IPS-18c (cell line): ENCODE measurements around the gene PTPRCAP.
"Not testable (repeated sequence)": the region's sequence is repeated elsewhere in the genome, so short reads cannot be mapped to it uniquely, and the experiment has no call there.

ENCODE experiments used
- H3K4me3 ChIP-seq: 2 replicates; pipeline ENCODE4 v1.7.0; 2013; ENCODE audit warnings: low read depth, mild to moderate bottlenecking, low read length, moderate library complexity; ENCODE audit not compliant: insufficient read depth
- H3K9me3 ChIP-seq: one replicate; pipeline ENCODE4 v1.6.1; 2013; ENCODE audit warnings: mild to moderate bottlenecking, low read length, moderate library complexity; ENCODE audit not compliant: control insufficient read depth, insufficient read depth

Gene PTPRCAP

GRCh38 chr11:67406969-67407687, 30.4 kb downstream of the PTPRCAP start:
- no peaks in the 10 kb centered on the region for H3K9me3 ChIP-seq
- H3K4me3 ChIP-seq, result no peak overlapping the region

DNA sequence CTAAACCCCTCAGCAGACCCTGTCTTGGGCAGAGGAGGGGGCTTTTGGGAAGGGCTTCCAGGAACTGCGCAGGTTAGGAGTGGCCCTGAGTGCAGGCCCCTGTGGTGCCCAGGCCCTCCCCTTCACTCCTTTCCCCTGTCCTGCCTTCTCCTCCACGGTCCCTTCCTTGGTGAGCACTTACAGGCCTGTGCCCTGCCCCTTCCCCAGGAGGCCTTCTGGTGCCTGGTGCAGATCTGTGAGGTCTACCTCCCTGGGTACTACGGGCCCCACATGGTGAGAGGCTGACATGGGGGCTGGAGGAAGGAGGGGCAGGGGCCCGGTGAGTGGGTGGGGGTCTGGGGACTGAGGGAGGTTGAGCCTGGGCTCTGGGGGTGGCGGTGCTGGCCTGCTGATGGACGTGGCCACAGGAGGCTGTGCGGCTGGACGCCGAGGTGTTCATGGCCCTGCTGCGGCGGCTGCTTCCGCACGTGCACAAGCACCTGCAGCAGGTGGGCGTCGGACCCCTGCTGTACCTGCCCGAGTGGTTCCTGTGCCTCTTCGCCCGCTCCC, 31.0 kb downstream of the PTPRCAP start:
- H3K4me3 ChIP-seq, result no peak overlapping the region

DNA sequence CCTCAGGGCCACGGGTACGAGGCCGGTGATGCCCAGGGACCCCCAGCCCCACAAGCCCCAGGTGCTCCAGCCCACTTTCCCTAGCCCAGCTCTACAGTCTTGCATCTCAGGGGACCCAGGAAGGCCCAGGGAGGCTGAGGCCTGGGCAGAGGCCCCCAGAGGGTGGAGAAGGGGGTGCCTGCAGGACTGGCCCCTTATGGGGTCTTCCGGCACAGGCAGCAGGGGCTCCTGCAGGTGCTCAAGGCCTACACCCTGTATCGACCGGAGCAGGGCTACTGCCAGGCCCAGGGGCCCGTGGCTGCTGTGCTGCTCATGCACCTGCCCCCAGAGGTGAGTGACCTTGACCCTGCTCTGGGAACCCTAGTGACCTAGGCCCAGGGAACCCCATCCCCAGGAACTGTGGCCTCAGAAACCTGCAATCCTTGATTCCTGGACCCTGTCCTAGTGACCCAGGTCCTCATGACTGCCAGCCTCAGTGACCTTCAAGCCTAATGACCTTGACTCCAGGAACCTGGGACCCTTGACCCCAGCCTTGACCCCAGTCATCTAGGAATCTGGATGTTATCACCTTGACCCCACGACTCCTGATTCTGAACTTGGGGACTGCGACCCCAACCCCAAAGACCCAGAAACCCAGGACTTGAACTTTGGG, 31.7 kb downstream of the PTPRCAP start:
- Histone ChIP-seq H3K9me3 (no peaks in the 10 kb centered on the region), H3K4me3 (no peak overlapping the region)

More for the DNA sequence above, 31.0 kb downstream of the PTPRCAP start:
- no peaks in the 10 kb centered on the region for H3K9me3 ChIP-seq

- no peaks in the 10 kb centered on the region for H3K9me3 ChIP-seq
- no peak overlapping the region for H3K4me3 ChIP-seq
Observed at GRCh38 chr11:67405196-67405567, 32.3 kb downstream of the PTPRCAP start.

DNA sequence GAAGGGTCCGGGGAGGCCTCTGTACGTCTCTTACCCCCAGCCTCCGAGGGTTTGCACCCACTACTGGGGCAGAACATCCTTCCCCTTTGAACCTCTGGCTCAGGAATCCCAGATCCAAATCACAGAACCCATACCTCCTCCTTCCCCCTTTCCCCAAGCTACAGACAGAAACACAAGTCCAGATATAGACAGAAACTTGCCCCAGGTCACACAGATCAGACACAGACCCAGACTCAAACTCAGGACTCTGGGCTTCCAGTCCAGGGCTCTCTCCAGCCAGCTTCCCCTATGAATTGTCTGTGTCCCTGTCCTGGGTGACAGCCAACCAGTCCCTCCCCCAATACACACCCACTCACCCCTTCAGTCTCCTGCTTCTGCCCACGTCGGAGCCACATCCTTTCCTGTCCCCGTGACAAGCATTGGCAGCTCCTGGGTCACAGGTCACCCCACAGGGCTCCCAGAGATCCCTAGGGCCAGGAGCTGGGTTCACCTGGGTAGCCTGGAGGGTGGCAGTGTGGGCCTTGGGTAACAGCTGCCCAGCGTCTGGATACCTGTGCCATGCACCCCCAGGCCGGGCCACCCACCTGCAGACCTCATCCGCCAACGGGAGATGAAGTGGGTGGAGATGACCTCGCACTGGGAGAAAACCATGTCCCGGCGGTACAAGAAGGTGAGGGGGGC, 32.8 kb downstream of the PTPRCAP start:
- no peaks in the 10 kb centered on the region for H3K9me3 ChIP-seq
- no peak overlapping the region for H3K4me3 ChIP-seq

DNA sequence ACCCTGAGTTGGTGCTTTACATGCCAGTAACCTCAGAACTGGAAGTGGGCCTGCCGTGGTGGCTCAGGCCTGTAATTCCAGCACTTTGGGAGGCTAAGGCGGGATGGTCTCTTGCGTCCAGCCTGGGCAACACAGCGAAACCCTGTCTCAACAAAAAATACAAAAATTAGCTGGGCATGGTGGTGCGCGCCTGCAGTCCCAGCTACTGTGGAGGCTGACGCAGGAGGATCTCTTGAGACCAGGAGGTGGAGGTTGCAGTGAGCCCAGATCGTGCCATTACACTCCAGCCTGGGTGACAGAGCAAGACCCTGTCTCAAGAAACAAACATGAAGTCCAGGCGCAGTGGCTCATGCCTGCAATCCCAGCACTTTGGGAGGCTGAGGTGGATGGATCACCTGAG, 34.4 kb downstream of the PTPRCAP start:
- not testable (repeated sequence) for H3K4me3 ChIP-seq, H3K9me3 ChIP-seq

DNA sequence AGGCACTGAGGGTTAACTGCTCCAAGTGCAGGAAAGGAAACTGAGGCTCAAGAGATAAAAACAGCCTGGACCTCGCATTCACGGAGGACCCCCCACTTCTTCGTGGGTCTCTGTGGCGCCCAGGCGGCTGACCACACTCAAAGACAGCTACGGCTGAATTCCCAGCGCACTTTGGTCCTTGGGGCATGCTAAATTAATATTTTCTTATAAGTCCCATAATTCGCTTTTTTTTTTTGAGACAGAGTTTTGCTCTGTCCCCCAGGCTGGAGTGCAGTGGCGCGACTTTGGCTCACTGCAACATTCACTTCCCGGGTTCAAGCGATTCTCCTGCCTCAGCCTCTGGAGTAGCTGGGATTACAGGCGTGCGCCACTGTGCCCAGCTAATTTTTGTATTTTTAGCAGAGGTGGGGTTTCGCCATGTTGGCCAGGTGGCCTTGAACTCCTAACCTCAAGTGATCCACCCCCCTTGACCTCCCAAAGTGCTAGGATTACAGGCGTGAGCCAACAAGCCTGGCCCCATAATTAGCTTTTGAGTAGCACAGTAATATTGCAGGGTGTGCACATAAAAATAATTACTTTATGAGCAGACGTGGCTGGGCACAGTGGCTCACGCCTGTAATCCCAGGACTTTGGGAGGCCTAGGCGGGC, 35.2 kb downstream of the PTPRCAP start:
- H3K4me3 ChIP-seq, H3K9me3 ChIP-seq: not testable (repeated sequence)

- H3K9me3 ChIP-seq, result no peaks in the 10 kb centered on the region
- H3K4me3 ChIP-seq, result peak within 1 kb of the TSS; percentile 89
Observed at GRCh38 chr11:67401495-67402191, 35.8 kb downstream of the PTPRCAP start, which contains the start of gene PPP1CA. PPP1CA (minus strand) TSS chr11:67401858; CDS start chr11:67401782, 76 bp downstream.

GRCh38 chr11:67400942-67401494, 36.5 kb downstream of the PTPRCAP start:
- Histone ChIP-seq H3K9me3 (no peaks in the 10 kb centered on the region), H3K4me3 (peak overlapping the region; percentile 89)

DNA sequence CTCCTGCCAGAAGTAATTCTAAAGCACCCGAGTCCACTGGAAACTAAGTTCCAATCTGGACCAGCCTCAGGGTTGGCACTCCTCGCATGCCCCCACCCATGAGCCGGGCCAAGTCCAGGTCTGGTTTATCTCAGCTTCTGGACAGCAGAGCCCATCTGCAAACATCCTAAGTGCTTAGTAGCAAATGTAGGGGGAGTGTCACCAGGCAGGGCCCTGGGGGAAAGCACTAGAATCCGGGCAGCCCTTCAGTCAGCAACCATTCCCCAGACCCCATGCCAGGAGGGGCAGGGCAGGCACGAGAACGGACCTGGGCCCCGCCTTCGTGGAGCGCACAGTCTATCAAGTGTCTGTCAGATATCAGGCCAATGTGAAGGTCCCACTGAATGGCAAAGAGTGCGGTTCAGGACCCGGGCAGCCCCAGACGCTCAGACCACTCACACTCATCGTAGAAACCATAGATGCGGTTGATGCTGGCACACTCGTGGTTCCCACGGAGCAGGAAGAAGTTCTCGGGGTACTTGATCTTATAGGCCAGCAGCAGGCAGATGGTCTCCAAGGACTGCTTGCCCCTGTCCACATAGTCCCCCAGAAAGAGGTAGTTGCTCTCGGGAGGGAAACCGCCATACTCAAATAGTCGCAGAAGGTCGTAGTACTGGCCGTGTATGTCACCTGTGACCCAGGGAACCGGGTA, 37.1 kb downstream of the PTPRCAP start:
- Histone ChIP-seq H3K9me3 (no peaks in the 10 kb centered on the region), H3K4me3 (peak overlapping the region; percentile 89)

GRCh38 chr11:67398661-67399563, 38.6 kb downstream of the PTPRCAP start:
- Histone ChIP-seq H3K4me3 (no peak overlapping the region), H3K9me3 (no peaks in the 10 kb centered on the region)

DNA sequence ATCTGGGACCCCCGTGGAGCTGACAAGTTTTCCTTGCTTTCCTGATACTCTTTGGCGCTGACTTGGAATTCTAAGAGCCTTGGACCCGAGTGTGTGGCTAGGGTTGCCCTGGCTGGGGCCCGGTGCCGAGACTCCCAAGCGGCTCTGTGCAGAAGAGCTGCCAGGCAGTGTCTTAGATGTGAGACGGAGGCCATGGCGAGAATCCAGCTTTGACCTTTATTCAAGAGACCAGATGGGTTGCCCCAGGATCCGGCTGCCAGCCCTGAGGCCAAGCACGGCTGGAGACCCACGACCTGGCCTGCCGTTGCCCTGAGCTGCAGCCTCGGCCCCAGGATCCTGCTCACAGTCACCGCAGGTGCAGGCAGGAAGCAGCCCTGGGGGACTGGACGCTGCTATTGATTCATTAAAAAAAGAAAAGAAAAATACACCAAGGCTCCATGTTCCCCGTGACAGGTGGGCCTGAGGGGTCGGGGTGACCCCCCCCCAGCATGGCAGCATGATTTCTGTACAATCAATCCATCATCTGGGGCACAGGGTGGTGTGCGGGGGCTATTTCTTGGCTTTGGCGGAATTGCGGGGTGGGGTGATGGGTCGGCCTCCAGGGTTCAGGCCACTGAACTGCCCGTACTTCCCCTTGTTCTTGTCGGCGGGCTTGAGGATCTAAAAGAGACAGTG, 39.4 kb downstream of the PTPRCAP start:
- no peaks in the 10 kb centered on the region for H3K9me3 ChIP-seq
- H3K4me3 ChIP-seq, result no peak overlapping the region

GRCh38 chr11:67397536-67397935, 39.9 kb downstream of the PTPRCAP start:
- no peaks in the 10 kb centered on the region for H3K9me3 ChIP-seq
- H3K4me3 ChIP-seq, result no peak overlapping the region

GRCh38 chr11:67396587-67397389, 40.7 kb downstream of the PTPRCAP start:
- Histone ChIP-seq H3K4me3 (no peak overlapping the region), H3K9me3 (no peaks in the 10 kb centered on the region)
